Esophagus muscularis mucosa (tissue), 3 donors: ENCODE data around the gene PLEKHA7.

ENCODE experiments used
- POLR2A ChIP-seq: fragments of 450-650 bp; IDR thresholded peaks from one replicate; pipeline ENCODE4 v1.6.1; 2017; ENCODE audit warnings: antibody characterized with exemption, moderate library complexity, mild to moderate bottlenecking, low read depth
- POLR2AphosphoS5 ChIP-seq, 2 donors: sonication (generic); formaldehyde crosslinking; IDR thresholded peaks; one replicate each; pipeline ENCODE4 v1.6.1; 2017; ENCODE audit warnings: antibody characterized with exemption in 2 of 2
- TF ChIP-seq, protein P1 (sequence below), 3 experiments: fragments of 200-600 bp in 2 of 3; fragments of 450-650 bp in 1 of 3; sonication (generic) in 2 of 3; IDR thresholded peaks; one replicate each; pipeline ENCODE4 v1.5.1; 2017 to 2019; ENCODE audit warnings: antibody characterized with exemption in 3 of 3, mild to moderate bottlenecking in 2 of 3, moderate library complexity in 1 of 3

DNA sequence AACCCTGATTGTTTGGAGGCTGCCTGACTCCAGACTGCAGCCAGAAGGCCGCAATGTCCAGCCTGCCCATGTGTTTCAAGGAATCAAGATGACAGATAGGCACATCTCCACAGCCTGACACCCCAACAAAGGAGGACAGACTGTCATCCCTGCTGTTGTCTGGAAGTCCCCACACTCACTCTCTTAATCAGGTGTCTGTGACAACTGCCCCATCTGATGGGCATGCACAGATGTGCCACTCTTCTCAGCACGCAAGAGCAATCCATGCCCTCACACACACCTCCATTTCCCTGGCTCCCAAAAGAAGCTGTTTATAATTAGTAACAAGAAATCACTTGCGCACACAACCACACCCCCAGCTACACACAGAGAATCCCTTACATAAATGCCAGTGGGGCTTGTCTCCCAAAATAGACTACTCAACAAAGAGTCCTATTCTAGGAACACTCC, 158.2 kb downstream of the PLEKHA7 start:
- TF ChIP-seq, protein P1, sequence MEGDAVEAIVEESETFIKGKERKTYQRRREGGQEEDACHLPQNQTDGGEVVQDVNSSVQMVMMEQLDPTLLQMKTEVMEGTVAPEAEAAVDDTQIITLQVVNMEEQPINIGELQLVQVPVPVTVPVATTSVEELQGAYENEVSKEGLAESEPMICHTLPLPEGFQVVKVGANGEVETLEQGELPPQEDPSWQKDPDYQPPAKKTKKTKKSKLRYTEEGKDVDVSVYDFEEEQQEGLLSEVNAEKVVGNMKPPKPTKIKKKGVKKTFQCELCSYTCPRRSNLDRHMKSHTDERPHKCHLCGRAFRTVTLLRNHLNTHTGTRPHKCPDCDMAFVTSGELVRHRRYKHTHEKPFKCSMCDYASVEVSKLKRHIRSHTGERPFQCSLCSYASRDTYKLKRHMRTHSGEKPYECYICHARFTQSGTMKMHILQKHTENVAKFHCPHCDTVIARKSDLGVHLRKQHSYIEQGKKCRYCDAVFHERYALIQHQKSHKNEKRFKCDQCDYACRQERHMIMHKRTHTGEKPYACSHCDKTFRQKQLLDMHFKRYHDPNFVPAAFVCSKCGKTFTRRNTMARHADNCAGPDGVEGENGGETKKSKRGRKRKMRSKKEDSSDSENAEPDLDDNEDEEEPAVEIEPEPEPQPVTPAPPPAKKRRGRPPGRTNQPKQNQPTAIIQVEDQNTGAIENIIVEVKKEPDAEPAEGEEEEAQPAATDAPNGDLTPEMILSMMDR (IDR thresholded peaks at IDR 0.05), result no peak
- no peak for TF ChIP-seq POLR2A
- no peak for TF ChIP-seq POLR2AphosphoS5 (IDR thresholded peaks at IDR 0.05)
